Spleen (tissue), 7 donors: ENCODE data around the gene TBKBP1.

Experiments
- POLR2A ChIP-seq, 3 donors: fragments of 450-650 bp; IDR thresholded peaks; one replicate each; pipeline ENCODE4 v1.5.1; 2017; ENCODE audit warnings: antibody characterized with exemption in 3 of 3, mild to moderate bottlenecking in 1 of 3
- POLR2AphosphoS5 ChIP-seq, 3 donors: sonication (generic); formaldehyde crosslinking; IDR thresholded peaks; one replicate each; pipeline ENCODE4 v1.5.1; 2017; ENCODE audit warnings: antibody characterized with exemption in 3 of 3
- TF ChIP-seq, protein P1 (sequence below), 11 experiments: fragments of 200-600 bp in 7 of 11; fragments of 450-650 bp in 4 of 11; sonication (generic) in 4 of 11; IDR thresholded peaks in 8 of 11; conservative IDR thresholded peaks in 3 of 11; 1 replicate in 7 of 11; 2 replicates in 4 of 11; pipeline versions ENCODE4 v1.4.0 to v1.8.0; 2016 to 2021; ENCODE audit warnings: antibody characterized with exemption in 11 of 11, inconsistent platforms in 4 of 11, mild to moderate bottlenecking in 1 of 11
- donor health status: DM: no; HTN: no; CAD: no; lungs with moderate emphysema.
- donor health status: DM: no; HTN: no; CAD: no.
- donor health status: DM: no; HTN: no; CAD: no.

DNA sequence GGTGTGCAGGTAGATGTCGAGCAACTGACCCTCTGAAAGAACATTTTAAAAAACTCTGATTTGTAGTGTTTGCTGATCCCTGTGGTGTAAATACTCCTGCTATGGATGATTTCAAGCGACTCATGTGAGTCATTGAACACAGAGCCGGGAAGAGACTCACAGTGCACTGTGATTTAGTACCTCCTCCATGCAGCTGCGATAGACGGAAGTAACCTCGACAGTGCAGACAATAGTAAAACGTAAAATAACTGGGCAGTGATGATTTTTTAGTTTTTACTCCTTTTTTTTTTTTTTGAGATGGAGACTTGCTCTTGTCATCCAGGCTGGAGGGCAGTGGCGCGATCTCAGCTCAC lies 47.8 kb downstream of the TBKBP1 start:
- TF ChIP-seq, protein P1, sequence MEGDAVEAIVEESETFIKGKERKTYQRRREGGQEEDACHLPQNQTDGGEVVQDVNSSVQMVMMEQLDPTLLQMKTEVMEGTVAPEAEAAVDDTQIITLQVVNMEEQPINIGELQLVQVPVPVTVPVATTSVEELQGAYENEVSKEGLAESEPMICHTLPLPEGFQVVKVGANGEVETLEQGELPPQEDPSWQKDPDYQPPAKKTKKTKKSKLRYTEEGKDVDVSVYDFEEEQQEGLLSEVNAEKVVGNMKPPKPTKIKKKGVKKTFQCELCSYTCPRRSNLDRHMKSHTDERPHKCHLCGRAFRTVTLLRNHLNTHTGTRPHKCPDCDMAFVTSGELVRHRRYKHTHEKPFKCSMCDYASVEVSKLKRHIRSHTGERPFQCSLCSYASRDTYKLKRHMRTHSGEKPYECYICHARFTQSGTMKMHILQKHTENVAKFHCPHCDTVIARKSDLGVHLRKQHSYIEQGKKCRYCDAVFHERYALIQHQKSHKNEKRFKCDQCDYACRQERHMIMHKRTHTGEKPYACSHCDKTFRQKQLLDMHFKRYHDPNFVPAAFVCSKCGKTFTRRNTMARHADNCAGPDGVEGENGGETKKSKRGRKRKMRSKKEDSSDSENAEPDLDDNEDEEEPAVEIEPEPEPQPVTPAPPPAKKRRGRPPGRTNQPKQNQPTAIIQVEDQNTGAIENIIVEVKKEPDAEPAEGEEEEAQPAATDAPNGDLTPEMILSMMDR (IDR thresholded peaks at IDR 0.05 in 8 of 11, conservative IDR thresholded peaks at IDR 0.05 in 3 of 11) = no peak
- TF ChIP-seq POLR2AphosphoS5 (IDR thresholded peaks at IDR 0.05) = no peak
- no peak for TF ChIP-seq POLR2A (IDR thresholded peaks at IDR 0.05)
